IPS DF 4.7 (cell line): ENCODE measurements around the gene PEAK1.
"Not testable (repeated sequence)": the region's sequence is repeated elsewhere in the genome, so short reads cannot be mapped to it uniquely, and the experiment has no call there.

Experiments used
- DNase-seq: peaks from one replicate; pipeline ENCODE4 v3.0.0-alpha.2; 2013; ENCODE audit warnings: low spot score; ENCODE audit errors: extremely low read depth

Gene PEAK1

GRCh38 chr15:77181305-77182074, 238.4 kb downstream of the PEAK1 start:
- no peak for DNase-seq

GRCh38 chr15:77180757-77181156, 239.1 kb downstream of the PEAK1 start:
- DNase-seq = no peak

DNA sequence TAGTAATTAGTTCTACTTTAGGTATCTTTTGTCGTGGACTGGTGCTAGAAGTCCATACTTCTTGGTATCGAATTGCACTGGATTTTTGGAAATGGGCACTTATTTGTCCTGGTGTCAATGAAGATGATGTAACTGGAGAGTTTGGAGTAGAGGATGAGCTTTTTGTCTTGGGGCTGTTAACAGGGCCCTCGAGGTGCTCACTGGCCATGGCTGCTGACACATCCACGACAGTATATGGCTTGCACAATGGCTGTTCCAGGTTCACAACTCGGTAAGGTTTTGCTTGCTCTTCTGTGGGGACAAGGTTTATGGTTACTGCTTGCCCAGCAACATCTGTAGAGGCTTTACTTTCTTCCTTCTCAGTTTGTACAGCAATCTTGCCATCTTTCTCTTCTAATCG, 239.6 kb downstream of the PEAK1 start:
- DNase-seq = no peak

GRCh38 chr15:77179541-77179998, 240.3 kb downstream of the PEAK1 start:
- DNase-seq = no peak

- DNase-seq = no peak
Measured at GRCh38 chr15:77178411-77178810, 241.5 kb downstream of the PEAK1 start.

DNA sequence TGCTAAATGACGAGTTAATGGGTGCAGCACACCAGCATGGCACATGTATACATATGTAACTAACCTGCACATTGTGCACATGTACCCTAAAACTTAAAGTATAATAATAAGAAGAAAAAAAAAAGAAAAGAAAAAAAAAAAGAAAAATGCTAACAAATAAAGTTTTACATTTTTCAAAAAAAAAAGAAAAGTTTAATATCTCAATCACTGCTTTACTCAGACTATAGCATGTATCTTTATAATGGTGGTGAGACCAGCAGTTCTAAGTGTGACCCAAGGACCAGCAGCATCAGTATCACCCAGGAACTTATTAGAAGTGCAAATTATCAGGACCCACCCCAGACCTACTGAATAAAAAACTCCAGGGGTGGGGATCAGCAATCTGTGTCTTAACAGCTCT, 243.8 kb downstream of the PEAK1 start:
- not testable (repeated sequence) for DNase-seq

DNA sequence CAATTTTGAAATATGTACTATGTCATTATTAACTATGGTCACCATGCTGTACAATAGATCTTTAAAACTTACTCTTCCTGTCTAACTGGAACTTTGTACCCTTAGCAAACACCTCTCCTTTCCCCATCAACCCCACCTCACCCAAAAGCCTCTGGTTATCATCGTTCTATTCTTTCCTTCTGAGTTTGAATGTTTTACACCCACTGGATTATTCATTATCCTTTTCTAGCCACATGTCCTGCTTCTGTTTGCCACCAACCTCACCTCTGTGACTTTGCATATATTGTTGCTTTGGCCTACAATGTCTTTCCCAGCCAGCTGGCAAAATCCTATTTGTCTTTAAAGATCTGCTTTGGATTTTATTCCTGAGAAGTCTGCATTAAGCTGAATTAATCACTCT, 246.4 kb downstream of the PEAK1 start:
- DNase-seq = no peak

GRCh38 chr15:77171221-77171967, 248.5 kb downstream of the PEAK1 start:
- no peak for DNase-seq

DNA sequence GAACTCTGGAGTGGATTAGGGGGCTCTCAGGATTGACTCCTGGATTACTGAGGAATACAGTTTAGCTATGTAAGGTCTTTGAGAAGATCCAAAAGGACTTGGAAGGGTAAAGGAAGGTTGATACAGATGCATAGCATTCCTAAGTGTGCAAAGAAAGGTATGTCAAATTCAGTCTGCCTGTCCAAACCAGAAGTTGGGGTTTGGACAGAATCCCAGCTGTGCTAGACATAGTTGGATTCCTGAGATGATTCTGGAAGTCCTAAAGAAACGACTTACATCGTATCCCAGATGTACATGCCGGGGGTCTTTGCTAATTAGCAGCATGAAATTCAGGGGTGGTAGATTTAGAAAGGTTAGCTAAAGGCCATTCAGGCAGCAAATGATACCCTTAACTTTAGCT, 251.3 kb downstream of the PEAK1 start:
- DNase-seq = no peak

DNA sequence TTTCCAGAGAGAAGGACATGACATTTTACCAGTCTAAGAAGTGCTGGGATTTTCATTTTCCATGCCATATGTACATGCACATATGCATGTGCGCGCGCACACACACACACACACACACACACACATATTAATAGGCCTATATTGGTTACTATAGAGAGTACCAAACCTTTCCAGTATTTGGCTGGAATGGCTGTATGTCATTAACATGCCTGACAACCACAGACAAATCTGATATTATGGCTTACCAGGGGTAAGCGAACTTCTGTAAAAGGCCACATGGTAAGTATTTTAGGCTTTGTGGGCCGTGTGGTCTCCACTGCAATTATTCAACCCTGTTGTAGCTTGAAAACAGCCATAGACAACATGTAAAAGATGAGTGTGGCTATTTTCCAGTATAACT, 251.8 kb downstream of the PEAK1 start:
- DNase-seq = no peak

- no peak for DNase-seq
Measured at GRCh38 chr15:77167406-77167805, 252.5 kb downstream of the PEAK1 start.

DNA sequence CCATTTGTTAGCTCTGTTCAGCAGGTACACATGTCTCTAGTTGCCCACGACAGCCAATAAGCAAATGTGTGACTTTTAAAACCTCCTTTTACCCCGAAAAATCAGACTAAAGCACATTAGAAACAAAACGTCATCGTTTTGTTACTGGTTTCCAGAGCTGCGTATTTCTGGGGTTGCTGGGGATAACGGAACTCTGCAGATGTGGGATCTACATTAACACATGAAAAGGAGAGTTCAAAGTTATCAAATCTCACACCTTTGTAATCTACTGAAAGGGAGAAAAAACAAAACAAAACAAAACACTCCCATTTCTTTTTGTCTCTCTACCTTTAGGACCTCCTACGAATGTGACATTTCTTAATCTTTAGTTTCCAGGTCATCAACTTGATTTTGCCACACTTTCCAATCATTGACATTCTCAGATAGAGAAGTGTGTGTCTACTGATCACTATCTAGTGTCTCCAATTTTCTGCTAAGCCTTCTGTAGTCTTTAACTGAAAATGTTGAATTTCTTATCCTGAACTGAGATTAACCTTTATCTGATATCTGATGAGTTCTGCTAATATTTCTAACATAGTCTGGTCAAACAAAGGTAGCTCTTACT, 256.0 kb downstream of the PEAK1 start:
- no peak for DNase-seq

- no peak for DNase-seq
Measured at GRCh38 chr15:77162872-77163633, 256.9 kb downstream of the PEAK1 start.

DNA sequence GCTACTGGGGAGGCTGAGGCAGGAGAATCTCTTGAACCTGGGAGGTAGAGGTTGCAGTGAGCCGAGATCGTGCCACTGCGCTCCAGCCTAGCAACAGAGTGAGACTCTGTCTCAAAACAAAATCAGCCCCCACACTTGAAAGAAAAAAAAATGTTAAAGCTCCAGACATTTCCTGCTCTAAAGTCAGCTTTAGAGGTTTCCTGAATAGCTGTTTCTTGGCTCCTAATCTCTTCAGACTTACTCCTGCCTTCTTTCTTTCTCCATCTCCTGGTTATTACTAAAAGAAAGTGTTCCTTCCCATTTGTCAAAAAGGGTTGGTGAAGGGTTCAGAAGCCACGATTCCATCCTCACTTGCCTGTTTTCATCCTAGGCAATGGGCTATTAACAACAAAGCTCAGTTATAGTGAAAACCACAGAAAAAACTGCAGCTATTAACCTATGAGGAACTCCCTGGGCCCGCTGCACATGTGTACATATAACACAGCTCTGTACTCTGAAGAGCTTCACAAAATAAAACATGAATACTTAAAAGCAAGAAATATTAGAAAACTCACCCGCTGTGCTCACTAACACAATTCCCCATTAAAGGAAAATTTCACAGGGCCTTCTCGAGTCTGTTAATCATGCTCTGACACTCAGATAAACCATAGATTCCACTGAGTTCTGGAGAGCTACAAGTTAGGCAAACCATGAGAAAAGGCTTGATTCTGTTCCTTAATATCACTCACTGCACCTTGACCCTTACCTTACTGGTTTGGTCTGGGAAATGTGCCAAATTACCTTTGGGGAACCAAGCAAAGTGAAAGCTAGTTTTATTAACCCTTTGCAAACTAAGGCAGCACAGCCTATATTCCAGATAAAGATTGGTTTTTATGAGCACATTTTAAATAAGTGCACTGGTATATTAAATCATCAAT, 259.1 kb downstream of the PEAK1 start:
- no peak for DNase-seq

- DNase-seq = not testable (repeated sequence)
Measured at GRCh38 chr15:77156000-77156399, 263.9 kb downstream of the PEAK1 start.

GRCh38 chr15:77148191-77148590, 271.7 kb downstream of the PEAK1 start:
- no peak for DNase-seq

DNA sequence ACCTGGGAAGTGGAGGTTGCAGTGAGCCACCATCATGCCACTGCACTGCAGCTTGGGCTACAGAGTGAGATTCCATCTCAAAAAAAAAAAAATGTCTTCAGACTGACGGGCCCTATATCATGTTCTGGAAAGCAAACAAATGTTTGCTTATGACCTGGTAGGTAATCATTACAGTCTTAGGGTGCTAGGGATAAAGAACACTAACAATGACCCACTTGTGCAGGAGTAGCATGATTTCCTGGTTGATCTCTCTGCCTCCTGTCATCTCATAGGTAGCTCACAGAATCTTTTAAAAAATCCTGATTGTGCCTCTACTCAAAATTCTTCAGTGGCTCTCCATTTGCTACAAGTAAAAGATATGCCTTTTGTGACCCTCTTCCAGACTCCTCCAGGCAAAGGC, 274.5 kb downstream of the PEAK1 start:
- no peak for DNase-seq

DNA sequence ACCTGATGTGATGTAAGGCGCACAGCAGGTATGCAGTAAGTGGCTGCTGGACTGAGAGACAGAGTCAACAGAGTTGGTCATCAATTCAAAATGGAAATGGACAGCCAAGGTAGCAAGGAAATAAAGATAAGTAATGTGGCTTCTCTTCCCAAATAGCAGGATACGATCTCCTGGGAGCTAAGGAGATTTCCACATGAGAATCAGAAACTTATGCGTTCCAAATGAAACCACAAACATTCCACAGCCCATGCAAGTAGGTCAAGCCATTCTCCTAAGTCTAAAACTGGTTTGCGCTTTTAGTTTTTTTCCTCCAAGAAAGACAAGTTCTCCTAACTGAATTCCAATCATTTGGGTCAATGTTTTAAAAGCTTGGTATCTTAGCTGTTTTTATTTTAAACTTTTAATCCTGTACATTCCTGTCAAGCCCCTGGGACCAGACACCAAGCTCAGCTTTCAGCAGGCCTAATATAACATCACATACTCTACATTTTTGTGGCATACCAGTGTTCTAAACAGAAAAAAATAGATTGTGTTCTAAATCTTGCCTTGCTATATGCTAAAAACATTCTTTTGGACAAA, 275.3 kb downstream of the PEAK1 start:
- DNase-seq = no peak

DNA sequence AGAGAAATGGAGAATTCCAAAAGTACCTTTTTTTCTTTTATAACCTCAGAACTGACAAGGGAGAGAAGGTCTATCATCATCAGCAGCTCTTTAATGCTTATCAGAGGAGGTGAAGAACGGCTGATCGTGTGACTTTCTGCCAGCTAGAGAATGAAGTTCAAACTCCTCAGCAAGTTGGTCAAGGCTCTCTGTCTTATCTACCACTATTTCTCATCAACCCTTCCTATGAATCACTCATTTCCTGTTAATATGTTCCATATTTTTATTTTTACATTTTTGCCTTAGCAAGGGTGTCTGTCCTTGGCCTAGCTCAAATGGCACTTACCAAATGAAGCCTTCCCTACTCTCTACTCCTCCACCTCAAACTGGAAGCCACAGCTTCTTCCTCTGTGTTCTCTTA, 275.9 kb downstream of the PEAK1 start:
- DNase-seq = no peak

DNA sequence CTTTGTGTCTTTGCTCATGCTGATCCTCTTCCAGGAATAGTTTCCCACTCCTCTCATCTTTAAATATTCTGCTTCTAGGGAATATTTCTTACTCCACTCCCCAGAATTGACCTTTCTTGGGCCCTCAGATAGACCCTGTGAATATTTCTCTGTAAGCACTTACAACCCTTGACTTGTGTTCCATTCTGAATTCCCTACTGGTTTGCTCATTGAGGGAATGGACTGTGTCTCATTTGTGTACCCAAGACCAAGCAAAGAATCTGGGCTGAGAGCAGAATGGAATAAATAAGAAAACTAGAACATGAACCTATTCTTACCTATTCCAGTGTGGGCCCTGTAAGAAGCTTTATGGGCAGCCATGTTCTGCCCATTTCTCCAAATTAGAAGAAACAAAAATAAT, 276.3 kb downstream of the PEAK1 start:
- DNase-seq = no peak
